Caco-2 (cell line): ENCODE data around the gene APLF. TPM values are rescaled to one million over a fixed set of nuclear protein-coding genes. Genes with fewer than 3 reads are reported as not detected.
"Not testable (repeated sequence)": the region's sequence is repeated elsewhere in the genome, so short reads cannot be mapped to it uniquely, and the experiment has no call there.

Experiments used
- BruUV-seq: library from RNA; stranded (reverse); fragments of 400-500 nt; replicated peaks from 2 replicates; lab custom pipeline; 2021; lab: Mats Ljungman, UMichigan
- CTCF ChIA-PET: fragments of 300-600 bp; sonication (Branson Sonifier 250); formaldehyde crosslinking; loops from one replicate; lab custom pipeline; 2022; ENCODE audit warnings: antibody characterized with exemption; lab: Charles Lee
- POLR2A ChIA-PET: fragments of 300-600 bp; sonication (Branson Sonifier 250); formaldehyde crosslinking; loops from one replicate; lab custom pipeline; 2022; ENCODE audit warnings: antibody characterized with exemption; lab: Charles Lee
- DNase-seq, 2 experiments: peaks; one replicate each; pipeline versions ENCODE4 v3.0.0 to v3.0.0-alpha.2; 2020 to 2022
- H3K27me3 ChIP-seq: replicated peaks from 2 replicates; pipeline ENCODE4 v1.6.0; 2011; ENCODE audit warnings: low read length; ENCODE audit not compliant: control insufficient read depth, insufficient read depth
- H3K36me3 ChIP-seq: 2 replicates; pipeline ENCODE4 v1.5.1; 2011; ENCODE audit warnings: low read length; ENCODE audit not compliant: control insufficient read depth, insufficient read depth
- H3K4me1 ChIP-seq: fragments of 250-450 bp; sonication (Bioruptor Pico); 2 replicates; pipeline ENCODE4 v1.5.1; 2020; ENCODE audit warnings: mild to moderate bottlenecking
- H3K4me3 ChIP-seq: 2 replicates; pipeline ENCODE4 v1.5.1; 2011; ENCODE audit warnings: low read depth, mild to moderate bottlenecking, control low read depth, low read length
- H3K9me3 ChIP-seq: fragments of 250-450 bp; sonication (Bioruptor Pico); 2 replicates; pipeline ENCODE4 v1.5.1; 2020; ENCODE audit warnings: mild to moderate bottlenecking, moderate library complexity
- H3K27ac Mint-ChIP-seq: one replicate; pipeline ENCODE4 v1.8.0; 2022; ENCODE audit warnings: mixed read lengths; ENCODE audit not compliant: unreplicated experiment
- H3K27me3 Mint-ChIP-seq: one replicate; pipeline ENCODE4 v1.8.0; 2022; ENCODE audit warnings: mixed read lengths; ENCODE audit not compliant: insufficient read depth, unreplicated experiment
- H3K36me3 Mint-ChIP-seq: one replicate; pipeline ENCODE4 v1.8.0; 2022; ENCODE audit warnings: mild to moderate bottlenecking, mixed read lengths; ENCODE audit not compliant: insufficient read depth, unreplicated experiment
- H3K4me1 Mint-ChIP-seq: one replicate; pipeline ENCODE4 v1.8.0; 2022; ENCODE audit warnings: low read depth, mixed read lengths; ENCODE audit not compliant: unreplicated experiment
- H3K4me3 Mint-ChIP-seq: one replicate; pipeline ENCODE4 v1.8.0; 2022; ENCODE audit warnings: mild to moderate bottlenecking, moderate library complexity, mixed read lengths; ENCODE audit not compliant: unreplicated experiment
- H3K9me3 Mint-ChIP-seq: one replicate; pipeline ENCODE4 v1.8.0; 2022; ENCODE audit warnings: mixed read lengths; ENCODE audit not compliant: unreplicated experiment
- intact Hi-C: fragments of 100-400 bp; cut with micrococcal nuclease; formaldehyde crosslinking; loops from one replicate; pipeline ENCODE4 v1.10.0; 2022; ENCODE audit not compliant: unreplicated experiment
- total RNA-seq: library from RNA; stranded (reverse); gene quantifications from 2 replicates; pipeline ENCODE4 v1.2.3, GENCODE V29; 2022
- TF ChIP-seq, protein P1 (sequence below), 2 experiments: fragments of 200-600 bp in 1 of 2; IDR thresholded peaks; 1 replicate in 1 of 2; 2 replicates in 1 of 2; pipeline versions ENCODE4 v1.5.1 to v1.8.0; 2011 to 2022; ENCODE audit warnings: antibody characterized with exemption in 1 of 2, control low read depth in 1 of 2, inconsistent platforms in 1 of 2, low read depth in 1 of 2, low read length in 1 of 2, mild to moderate bottlenecking in 1 of 2, moderate library complexity in 1 of 2; ENCODE audit not compliant: insufficient read depth in 1 of 2, severe bottlenecking in 1 of 2, unreplicated experiment in 1 of 2

APLF gene
- total RNA-seq, 1 experiment from 2014 or later = 3.9 TPM

GRCh38 chr2:68544811-68545210, 77.4 kb downstream of the APLF start:
- Histone ChIP-seq H3K9me3 (no peaks in the 10 kb centered on the region), H3K27me3 (no peaks in the 10 kb centered on the region), H3K4me3 (no peak overlapping the region), H3K36me3 (no peaks in the 10 kb centered on the region), H3K4me1 (no peaks in the 10 kb centered on the region)
- intact Hi-C loops = no loop called here
- Mint-ChIP-seq H3K4me3 (no peak overlapping the region), H3K9me3 (no peaks in the 10 kb centered on the region), H3K27me3 (no peaks in the 10 kb centered on the region), H3K4me1 (no peaks in the 10 kb centered on the region), H3K27ac (no peak overlapping the region), H3K36me3 (no peaks in the 10 kb centered on the region)
- CTCF ChIA-PET = interaction anchor here (1.4 kb wide), 1 partner anchor 50 kb away, joined by 3 read pairs; no protein-coding TSS in a partner anchor
- no TSS peak for BruUV-seq
- POLR2A ChIA-PET = no interaction called here
- DNase-seq = no peak
- TF ChIP-seq, protein P1, sequence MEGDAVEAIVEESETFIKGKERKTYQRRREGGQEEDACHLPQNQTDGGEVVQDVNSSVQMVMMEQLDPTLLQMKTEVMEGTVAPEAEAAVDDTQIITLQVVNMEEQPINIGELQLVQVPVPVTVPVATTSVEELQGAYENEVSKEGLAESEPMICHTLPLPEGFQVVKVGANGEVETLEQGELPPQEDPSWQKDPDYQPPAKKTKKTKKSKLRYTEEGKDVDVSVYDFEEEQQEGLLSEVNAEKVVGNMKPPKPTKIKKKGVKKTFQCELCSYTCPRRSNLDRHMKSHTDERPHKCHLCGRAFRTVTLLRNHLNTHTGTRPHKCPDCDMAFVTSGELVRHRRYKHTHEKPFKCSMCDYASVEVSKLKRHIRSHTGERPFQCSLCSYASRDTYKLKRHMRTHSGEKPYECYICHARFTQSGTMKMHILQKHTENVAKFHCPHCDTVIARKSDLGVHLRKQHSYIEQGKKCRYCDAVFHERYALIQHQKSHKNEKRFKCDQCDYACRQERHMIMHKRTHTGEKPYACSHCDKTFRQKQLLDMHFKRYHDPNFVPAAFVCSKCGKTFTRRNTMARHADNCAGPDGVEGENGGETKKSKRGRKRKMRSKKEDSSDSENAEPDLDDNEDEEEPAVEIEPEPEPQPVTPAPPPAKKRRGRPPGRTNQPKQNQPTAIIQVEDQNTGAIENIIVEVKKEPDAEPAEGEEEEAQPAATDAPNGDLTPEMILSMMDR (IDR thresholded peaks at IDR 0.05; ENCODE audit: insufficient read depth in 1 of 2, low read depth in 1 of 2, low read length in 1 of 2, severe bottlenecking in 1 of 2, unreplicated experiment in 1 of 2) = no peak

DNA sequence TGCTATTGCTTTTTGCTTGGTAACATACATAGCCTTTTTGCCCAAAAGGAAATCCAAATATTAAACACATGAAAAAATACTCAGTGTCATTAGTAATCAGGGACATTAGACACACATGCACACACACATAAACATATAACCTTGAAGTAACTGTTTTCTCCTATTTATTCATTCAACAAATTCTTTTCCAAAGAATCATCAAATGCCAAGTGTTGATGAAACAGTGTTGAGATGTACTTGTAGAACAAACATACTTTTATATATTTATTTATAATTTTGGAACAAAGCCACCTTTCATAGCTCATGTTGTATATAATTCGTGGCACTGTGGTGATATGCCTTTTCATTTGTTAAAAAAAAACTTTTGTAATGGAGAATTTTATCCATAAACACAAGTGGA, 81.0 kb downstream of the APLF start:
- H3K4me3 ChIP-seq = no peak overlapping the region
- no peak overlapping the region for H3K27ac Mint-ChIP-seq
- H3K9me3 ChIP-seq = no peaks in the 10 kb centered on the region
- H3K27me3 ChIP-seq = no peaks in the 10 kb centered on the region
- BruUV-seq = no TSS peak
- no peaks in the 10 kb centered on the region for H3K4me1 ChIP-seq
- TF ChIP-seq, protein P1 (IDR thresholded peaks at IDR 0.05; ENCODE audit: insufficient read depth in 1 of 2, low read depth in 1 of 2, low read length in 1 of 2, severe bottlenecking in 1 of 2, unreplicated experiment in 1 of 2) = no peak
- intact Hi-C loops = no loop called here
- no peaks in the 10 kb centered on the region for H3K27me3 Mint-ChIP-seq
- no peaks in the 10 kb centered on the region for H3K9me3 Mint-ChIP-seq
- ChIA-PET CTCF (no interaction called here), POLR2A (no interaction called here)
- H3K4me1 Mint-ChIP-seq = no peaks in the 10 kb centered on the region
- H3K4me3 Mint-ChIP-seq = no peak overlapping the region
- H3K36me3 Mint-ChIP-seq = no peaks in the 10 kb centered on the region
- H3K36me3 ChIP-seq = no peaks in the 10 kb centered on the region
- no peak for DNase-seq

DNA sequence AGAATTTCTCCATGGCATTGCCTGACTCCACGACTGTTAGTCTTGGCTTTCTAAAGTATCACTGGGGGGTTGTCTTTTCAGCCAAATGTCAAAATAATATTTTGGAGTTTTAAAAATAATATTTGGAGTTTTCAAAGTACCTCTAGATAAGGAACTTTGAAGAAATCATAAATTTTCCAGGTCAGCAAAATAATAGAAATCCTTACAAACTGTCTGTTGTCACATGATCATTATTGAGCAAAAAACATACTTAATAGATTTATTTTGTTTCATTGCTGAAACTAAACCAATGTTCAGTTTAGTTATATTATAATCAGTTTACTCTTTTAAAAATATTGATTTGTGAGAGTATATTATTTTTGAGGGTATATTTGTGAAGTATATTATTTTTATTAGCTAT, 85.7 kb downstream of the APLF start:
- Histone ChIP-seq H3K27me3 (no peaks in the 10 kb centered on the region), H3K36me3 (no peaks in the 10 kb centered on the region), H3K9me3 (no peaks in the 10 kb centered on the region), H3K4me3 (no peak overlapping the region), H3K4me1 (no peaks in the 10 kb centered on the region)
- ChIA-PET CTCF (no interaction called here), POLR2A (no interaction called here)
- TF ChIP-seq, protein P1 (IDR thresholded peaks at IDR 0.05; ENCODE audit: insufficient read depth in 1 of 2, low read depth in 1 of 2, low read length in 1 of 2, severe bottlenecking in 1 of 2, unreplicated experiment in 1 of 2) = no peak
- intact Hi-C loops = no loop called here
- DNase-seq = no peak
- Mint-ChIP-seq H3K36me3 (no peaks in the 10 kb centered on the region), H3K27me3 (no peaks in the 10 kb centered on the region), H3K4me3 (no peak overlapping the region), H3K4me1 (no peaks in the 10 kb centered on the region), H3K9me3 (no peaks in the 10 kb centered on the region), H3K27ac (no peak overlapping the region)
- no TSS peak for BruUV-seq

DNA sequence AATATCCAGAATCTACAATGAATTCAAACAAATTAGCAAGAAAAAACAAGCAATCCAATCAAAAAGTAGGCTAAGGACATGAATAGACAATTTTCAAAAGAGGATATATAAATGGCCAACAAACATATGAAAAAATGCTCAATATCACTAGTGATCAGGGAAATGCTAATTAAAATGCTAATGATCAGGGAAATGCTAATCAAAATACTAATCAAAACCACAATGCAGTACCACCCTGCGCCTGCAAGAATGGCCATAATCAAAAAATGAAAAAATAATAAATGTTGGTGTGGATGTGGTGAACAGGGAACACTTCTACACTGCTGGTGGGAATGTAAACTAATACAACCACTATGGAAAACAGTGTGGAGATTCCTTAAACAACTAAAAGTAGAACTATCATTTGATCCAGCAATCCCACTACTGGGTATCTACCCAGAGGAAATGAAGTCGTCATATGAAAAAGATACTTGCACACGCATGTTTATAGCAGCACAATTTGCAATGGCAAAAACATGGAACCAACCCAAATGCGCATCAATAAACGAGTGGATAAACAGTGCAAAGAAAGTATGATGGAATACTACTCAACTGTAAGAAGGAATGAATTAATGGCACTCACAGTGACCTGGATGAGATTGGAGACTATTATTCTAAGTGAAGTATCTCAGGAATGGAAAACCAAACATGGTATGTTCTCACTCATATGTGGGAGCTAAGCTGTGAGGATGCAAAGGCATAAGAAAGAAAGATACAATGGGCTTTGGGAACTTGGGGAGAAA, 88.2 kb downstream of the APLF start:
- H3K36me3 ChIP-seq, H3K4me1 Mint-ChIP-seq, POLR2A ChIA-PET, H3K4me1 ChIP-seq, H3K36me3 Mint-ChIP-seq, DNase-seq, H3K4me3 ChIP-seq, H3K27me3 Mint-ChIP-seq, CTCF ChIA-PET, intact Hi-C loops, H3K9me3 Mint-ChIP-seq, H3K27ac Mint-ChIP-seq, H3K9me3 ChIP-seq, H3K4me3 Mint-ChIP-seq, H3K27me3 ChIP-seq, BruUV-seq: not testable (repeated sequence)
